ENCODE data around the gene SH3BGRL.

- TF ChIP-seq CTCF (IDR thresholded peaks at IDR 0.05) (no peak), POLR2AphosphoS5 (IDR thresholded peaks at IDR 0.05; ENCODE audit: insufficient read depth in 1 of 2, low read depth in 1 of 2) (no peak), POLR2A (IDR thresholded peaks at IDR 0.05) (no peak)
These were observed 100.0 kb downstream of the SH3BGRL start for GRCh38 chrX:81301877-81302276.

Measured in vagina (tissue), 2 donors.